Fibroblast of skin of back (primary cell): ENCODE data around the gene FOXO6.

Experiments used
- DNase-seq: peaks from one replicate; pipeline ENCODE4 v3.0.0-alpha.2; 2013

The FOXO6 gene

GRCh38 chr1:41386196-41386663, 25.0 kb downstream of the FOXO6 start:
- DNase-seq = no peak

- DNase-seq = peak; percentile 77
Measured at GRCh38 chr1:41387667-41388091, 26.4 kb downstream of the FOXO6 start.

GRCh38 chr1:41388510-41388909, 27.3 kb downstream of the FOXO6 start:
- DNase-seq = no peak

- no peak for DNase-seq
Measured at GRCh38 chr1:41389009-41389408, 27.8 kb downstream of the FOXO6 start.

- no peak for DNase-seq
Measured at GRCh38 chr1:41390166-41390565, 28.9 kb downstream of the FOXO6 start.

- DNase-seq = no peak
Measured at GRCh38 chr1:41390573-41390972, 29.3 kb downstream of the FOXO6 start.

- DNase-seq = no peak
Measured at GRCh38 chr1:41391834-41392527, 30.7 kb downstream of the FOXO6 start.

GRCh38 chr1:41392528-41392924, 31.3 kb downstream of the FOXO6 start:
- DNase-seq = no peak

GRCh38 chr1:41393716-41394368, 32.6 kb downstream of the FOXO6 start:
- no peak for DNase-seq

- DNase-seq = no peak
Measured at GRCh38 chr1:41394369-41394744, 33.1 kb downstream of the FOXO6 start.

GRCh38 chr1:41394959-41395956, 34.0 kb downstream of the FOXO6 start:
- no peak for DNase-seq

- DNase-seq = no peak
Measured at GRCh38 chr1:41396084-41396483, 34.9 kb downstream of the FOXO6 start.

- DNase-seq = no peak
Measured at GRCh38 chr1:41397020-41397419, 35.8 kb downstream of the FOXO6 start.

GRCh38 chr1:41397753-41398330, 36.6 kb downstream of the FOXO6 start:
- DNase-seq = no peak

- DNase-seq = no peak
Measured at GRCh38 chr1:41399145-41399795, 38.0 kb downstream of the FOXO6 start.

GRCh38 chr1:41400225-41400624, 39.0 kb downstream of the FOXO6 start:
- DNase-seq = no peak

GRCh38 chr1:41401899-41402298, 40.7 kb downstream of the FOXO6 start:
- DNase-seq = no peak

- DNase-seq = peak; percentile 77
Measured at GRCh38 chr1:41404308-41404761, 43.1 kb downstream of the FOXO6 start.

GRCh38 chr1:41407664-41408252, 46.5 kb downstream of the FOXO6 start:
- no peak for DNase-seq

- DNase-seq = no peak
Measured at GRCh38 chr1:41408691-41409090, 47.5 kb downstream of the FOXO6 start.

- no peak for DNase-seq
Measured at GRCh38 chr1:41409825-41410224, 48.6 kb downstream of the FOXO6 start.

GRCh38 chr1:41410462-41410861, 49.2 kb downstream of the FOXO6 start:
- DNase-seq = no peak
